NT2/D1 (cell line): ENCODE data around the gene TLL2.

ENCODE experiments used
- SUZ12 ChIP-seq: IDR thresholded peaks from 2 replicates; pipeline ENCODE4 v1.6.1; 2011; ENCODE audit not compliant: insufficient read length, insufficient read depth; ENCODE audit errors: extremely low read depth
- YY1 ChIP-seq: IDR thresholded peaks from 2 replicates; pipeline ENCODE4 v1.6.1; 2011; ENCODE audit not compliant: insufficient read length, insufficient read depth
- ZNF274 ChIP-seq: IDR thresholded peaks from 2 replicates; pipeline ENCODE4 v1.6.1; 2011; ENCODE audit warnings: mild to moderate bottlenecking, low read depth, low read length

GRCh38 chr10:96324447-96324846 is 189.3 kb downstream of the TLL2 start:
- TF ChIP-seq YY1: no peak
- TF ChIP-seq ZNF274: no peak
- TF ChIP-seq SUZ12: no peak
